Type B pancreatic cell (in vitro differentiated cells): ENCODE results near the gene MEGF11. TPM values are rescaled to one million over a fixed set of nuclear protein-coding genes. Genes with fewer than 3 reads are reported as not detected.

Experiments
- DNase-seq: peaks from one replicate; pipeline ENCODE4 v3.0.0; 2021; ENCODE audit warnings: mixed read lengths; ENCODE audit not compliant: unreplicated experiment; ENCODE audit errors: extremely low spot score
- H3K27ac Mint-ChIP-seq: 2 replicates; pipeline ENCODE4 v1.8.0; 2021; ENCODE audit warnings: mild to moderate bottlenecking, mixed read lengths
- H3K27me3 Mint-ChIP-seq: 2 replicates; pipeline ENCODE4 v1.8.0; 2021; ENCODE audit warnings: mixed read lengths
- H3K36me3 Mint-ChIP-seq: 2 replicates; pipeline ENCODE4 v1.8.0; 2021; ENCODE audit warnings: mixed read lengths
- H3K4me1 Mint-ChIP-seq: one replicate; pipeline ENCODE4 v1.8.0; 2021; ENCODE audit warnings: mixed read lengths; ENCODE audit not compliant: unreplicated experiment
- H3K4me3 Mint-ChIP-seq: 2 replicates; pipeline ENCODE4 v1.8.0; 2021; ENCODE audit warnings: mild to moderate bottlenecking, mixed read lengths
- H3K9me3 Mint-ChIP-seq: 2 replicates; pipeline ENCODE4 v1.8.0; 2021; ENCODE audit warnings: mixed read lengths
- CTCF ChIP-seq: fragments of 200-600 bp; sonication (generic); conservative IDR thresholded peaks from 2 replicates; pipeline ENCODE4 v1.5.0; 2021; ENCODE audit warnings: antibody characterized with exemption, mild to moderate bottlenecking
- total RNA-seq: library from RNA; stranded (reverse); gene quantifications from 2 replicates; pipeline ENCODE4 v1.2.1, GENCODE V29; 2021; ENCODE audit warnings: low replicate concordance

Gene MEGF11
- total RNA-seq, 1 donor from 2014 or later: 3.3 TPM

- no peak for TF ChIP-seq CTCF
- no peak overlapping the region for H3K27ac Mint-ChIP-seq
- H3K27me3 Mint-ChIP-seq: peaks cover 9% of the 10 kb centered on the region
- no peaks in the 10 kb centered on the region for H3K36me3 Mint-ChIP-seq
- H3K4me1 Mint-ChIP-seq: no peaks in the 10 kb centered on the region
- H3K9me3 Mint-ChIP-seq: no peaks in the 10 kb centered on the region
- DNase-seq: no peak
- no peak overlapping the region for H3K4me3 Mint-ChIP-seq
These were observed 30.7 kb upstream of the MEGF11 start for GRCh38 chr15:66284271-66284670.

- DNase-seq: no peak
- Mint-ChIP-seq H3K4me1 (no peaks in the 10 kb centered on the region), H3K36me3 (no peaks in the 10 kb centered on the region), H3K27me3 (peaks cover 20% of the 10 kb centered on the region), H3K9me3 (no peaks in the 10 kb centered on the region), H3K27ac (no peak overlapping the region), H3K4me3 (no peak overlapping the region)
- no peak for TF ChIP-seq CTCF
These were observed 25.1 kb upstream of the MEGF11 start for GRCh38 chr15:66278671-66279070.

- H3K4me3 Mint-ChIP-seq: no peak overlapping the region
- no peak for DNase-seq
- H3K36me3 Mint-ChIP-seq: no peaks in the 10 kb centered on the region
- no peaks in the 10 kb centered on the region for H3K9me3 Mint-ChIP-seq
- peaks cover 20% of the 10 kb centered on the region for H3K27me3 Mint-ChIP-seq
- H3K4me1 Mint-ChIP-seq: no peaks in the 10 kb centered on the region
- H3K27ac Mint-ChIP-seq: no peak overlapping the region
- TF ChIP-seq CTCF: no peak
These were observed 24.5 kb upstream of the MEGF11 start for GRCh38 chr15:66278056-66278455.

- TF ChIP-seq CTCF: no peak
- Mint-ChIP-seq H3K4me3 (no peak overlapping the region), H3K4me1 (no peaks in the 10 kb centered on the region), H3K27ac (no peak overlapping the region), H3K9me3 (no peaks in the 10 kb centered on the region), H3K27me3 (peaks cover 20% of the 10 kb centered on the region), H3K36me3 (no peaks in the 10 kb centered on the region)
- DNase-seq: no peak
These were observed 23.0 kb upstream of the MEGF11 start for GRCh38 chr15:66276546-66276945.

GRCh38 chr15:66275352-66275751, 21.8 kb upstream of the MEGF11 start:
- no peak for TF ChIP-seq CTCF
- no peak for DNase-seq
- H3K27ac Mint-ChIP-seq: no peak overlapping the region
- H3K27me3 Mint-ChIP-seq: peaks cover 19% of the 10 kb centered on the region
- no peaks in the 10 kb centered on the region for H3K36me3 Mint-ChIP-seq
- no peak overlapping the region for H3K4me3 Mint-ChIP-seq
- no peaks in the 10 kb centered on the region for H3K9me3 Mint-ChIP-seq
- no peaks in the 10 kb centered on the region for H3K4me1 Mint-ChIP-seq

GRCh38 chr15:66270932-66271331, 17.4 kb upstream of the MEGF11 start:
- H3K27me3 Mint-ChIP-seq: peaks cover 12% of the 10 kb centered on the region
- no peak overlapping the region for H3K27ac Mint-ChIP-seq
- H3K4me3 Mint-ChIP-seq: no peak overlapping the region
- no peak for DNase-seq
- TF ChIP-seq CTCF: no peak
- H3K36me3 Mint-ChIP-seq: no peaks in the 10 kb centered on the region
- no peaks in the 10 kb centered on the region for H3K9me3 Mint-ChIP-seq
- H3K4me1 Mint-ChIP-seq: no peaks in the 10 kb centered on the region
